NCI-H345 treated with DMSO at 0.1 percent for 48 hours (cell line): Measurements from ENCODE around the gene NEIL3.

ENCODE experiments used
- DNase-seq: peaks from one replicate; lab custom pipeline; 2025; ENCODE audit not compliant: unreplicated experiment; lab: John Stamatoyannopoulos, UW

NEIL3 gene

GRCh38 chr4:177405508-177405907 lies 95.8 kb downstream of the NEIL3 start:
- DNase-seq = no peak

- no peak for DNase-seq
Measured at GRCh38 chr4:177408023-177408422, 98.3 kb downstream of the NEIL3 start.

GRCh38 chr4:177410566-177410965 lies 100.9 kb downstream of the NEIL3 start:
- DNase-seq = no peak

- DNase-seq = no peak
Measured at GRCh38 chr4:177411996-177412395, 102.3 kb downstream of the NEIL3 start.
